Stimulated activated CD4-positive, alpha-beta T cell treated with anti-CD3 and anti-CD28 coated beads, Interleukin-2, amount 100 ng/mL, for 4 hours (primary cell): ENCODE results near the gene SAGE1.
"Not testable (repeated sequence)": the region's sequence is repeated elsewhere in the genome, so short reads cannot be mapped to it uniquely, and the experiment has no call there.

Source experiments
- DNase-seq: peaks from one replicate; pipeline ENCODE4 v3.0.0-alpha.2; 2020; ENCODE audit warnings: low read depth

Gene SAGE1

GRCh38 chrX:135893294-135893817 lies at the start of gene SAGE1, which contains the start of gene CT45A10:
Gene SAGE1 (plus strand): TSS chrX:135893716. CDS start chrX:135896243, 2,527 bp downstream.
Gene CT45A10 (minus strand): TSS chrX:135893444. CDS start chrX:135885344, 8,100 bp downstream.
- DNase-seq, result no peak

- DNase-seq, result not testable (repeated sequence)
These were observed 39.1 kb upstream of the SAGE1 start, which contains the start of gene CT45A8 for GRCh38 chrX:135854438-135854837. Gene CT45A8 (minus strand): TSS chrX:135854538. CDS start chrX:135850783, 3,755 bp downstream.

DNA sequence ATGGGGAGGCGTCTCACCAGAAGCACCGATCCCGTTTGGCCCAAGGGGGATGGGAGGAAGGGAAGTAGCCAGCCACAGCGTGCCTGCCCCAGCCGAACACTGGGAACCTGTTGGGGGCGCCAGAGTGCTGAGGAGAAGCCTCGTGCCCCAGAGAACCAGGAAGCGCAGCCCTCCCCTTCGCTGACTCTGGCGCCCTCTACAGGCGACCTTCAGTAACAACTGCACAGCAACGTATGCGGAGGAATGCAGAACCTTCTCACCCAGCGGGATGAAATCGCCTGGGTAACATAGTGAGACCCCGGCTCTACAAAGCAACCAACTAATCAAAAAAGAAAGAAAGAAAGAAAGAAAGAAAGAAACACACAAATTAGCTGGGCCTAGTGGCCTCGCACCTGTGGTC lies 21.8 kb upstream of the SAGE1 start, which contains the start of gene CT45A9:
Gene CT45A9, minus strand, starts transcription at position 101 of the 400 bp plus-strand sequence. CDS start 3,751 bp downstream, outside the sequence.
- DNase-seq, result not testable (repeated sequence)

DNA sequence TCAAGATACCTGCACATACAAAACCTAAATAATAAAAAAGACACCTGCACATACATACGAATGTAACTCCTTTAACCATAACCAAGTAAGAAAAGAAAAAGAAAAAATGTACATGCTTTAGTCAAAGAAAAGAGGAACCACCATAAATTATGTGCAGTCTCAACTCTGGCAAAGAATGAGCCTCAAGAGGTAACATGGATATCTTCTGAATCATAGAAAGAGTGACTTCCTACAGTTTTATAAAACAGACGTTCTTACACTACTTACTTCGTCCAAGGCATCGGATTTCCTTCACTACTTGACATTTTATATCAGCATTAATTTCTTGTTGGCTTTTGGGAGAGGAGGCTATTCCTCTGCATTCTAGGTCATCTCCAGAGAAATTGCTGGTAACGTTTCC lies 10.8 kb upstream of the SAGE1 start:
- DNase-seq, result not testable (repeated sequence)

DNA sequence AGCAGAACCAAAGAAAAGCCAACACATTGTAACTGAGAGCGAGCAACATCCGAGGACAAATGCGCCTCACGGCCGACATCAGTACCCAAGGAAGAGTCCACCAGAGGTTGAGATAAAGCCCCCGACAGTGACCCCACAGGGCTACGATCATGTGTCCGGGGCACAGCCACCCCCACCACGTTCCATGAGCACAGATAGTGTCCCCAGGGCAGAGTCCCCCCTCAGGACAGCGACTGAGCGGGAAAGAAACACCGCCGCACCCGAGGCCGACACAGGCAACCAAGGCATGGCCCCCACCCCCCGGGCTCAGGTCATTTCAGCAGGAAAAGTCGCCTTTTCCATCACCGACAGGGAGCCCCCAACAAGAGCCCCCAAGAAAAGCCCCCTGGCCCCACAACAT lies 5.3 kb upstream of the SAGE1 start:
- DNase-seq, result not testable (repeated sequence)

DNA sequence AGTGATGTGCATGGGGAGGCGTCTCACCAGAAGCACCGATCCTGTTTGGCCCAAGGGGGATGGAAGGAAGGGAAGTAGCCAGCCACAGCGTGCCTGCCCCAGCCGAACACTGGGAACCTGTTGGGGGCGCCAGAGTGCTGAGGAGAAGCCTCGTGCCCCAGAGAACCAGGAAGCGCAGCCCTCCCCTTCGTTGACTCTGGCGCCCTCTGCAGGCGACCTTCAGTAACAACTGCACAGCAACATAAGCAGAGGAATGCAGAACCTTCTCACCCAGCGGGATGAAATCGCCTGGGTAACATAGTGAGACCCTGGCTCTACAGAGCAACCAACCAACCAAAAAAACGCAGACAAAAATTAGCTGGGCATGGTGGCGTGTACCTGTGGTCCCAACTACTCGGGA lies 4.5 kb upstream of the SAGE1 start:
- DNase-seq, result not testable (repeated sequence)

DNA sequence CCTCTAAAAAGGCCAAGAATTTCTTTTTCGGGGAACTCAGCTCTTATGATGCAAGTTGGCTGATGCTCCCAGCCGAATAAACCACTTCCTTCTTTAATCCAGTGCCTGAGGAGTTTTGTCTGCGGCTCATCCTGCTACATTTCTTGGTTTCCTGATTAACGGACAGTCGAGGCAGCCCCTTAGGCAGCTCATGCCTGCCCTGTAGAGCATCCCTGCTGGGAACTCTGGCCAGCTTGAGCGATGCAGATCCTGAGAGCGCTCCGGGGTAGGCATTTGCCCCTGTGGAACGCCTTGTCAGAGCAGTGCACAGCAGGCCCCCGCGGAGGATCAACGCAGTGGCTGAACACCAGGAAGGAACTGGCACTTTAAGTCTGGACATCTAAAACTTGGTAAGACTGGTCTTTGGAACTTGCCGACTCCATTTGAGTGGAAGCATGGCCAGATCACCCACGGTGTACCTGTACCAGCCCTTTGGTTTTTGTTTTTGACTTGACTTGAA lies 3.4 kb upstream of the SAGE1 start:
- DNase-seq, result no peak

GRCh38 chrX:135892781-135893180 lies 735 bp upstream of the SAGE1 start:
- no peak for DNase-seq

DNA sequence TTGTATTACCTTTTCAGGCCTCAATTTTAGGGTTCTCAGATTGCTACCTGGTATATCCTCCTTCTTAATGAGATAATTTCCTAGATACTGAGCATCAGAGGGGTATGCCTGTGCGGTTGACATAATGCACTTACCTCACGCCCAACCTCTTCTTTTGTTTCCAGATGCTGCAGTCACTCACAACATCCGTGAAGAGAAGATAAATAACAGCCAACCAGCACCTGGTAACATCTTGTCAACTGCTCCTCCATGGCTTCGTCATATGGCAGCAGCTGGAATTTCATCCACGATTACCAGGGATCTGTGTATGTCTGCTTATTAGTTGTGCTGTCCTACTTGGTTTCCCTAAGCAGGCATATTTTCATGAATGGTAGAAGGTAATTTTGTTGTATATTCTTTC lies 16.7 kb downstream of the SAGE1 start:
- DNase-seq, result no peak

DNA sequence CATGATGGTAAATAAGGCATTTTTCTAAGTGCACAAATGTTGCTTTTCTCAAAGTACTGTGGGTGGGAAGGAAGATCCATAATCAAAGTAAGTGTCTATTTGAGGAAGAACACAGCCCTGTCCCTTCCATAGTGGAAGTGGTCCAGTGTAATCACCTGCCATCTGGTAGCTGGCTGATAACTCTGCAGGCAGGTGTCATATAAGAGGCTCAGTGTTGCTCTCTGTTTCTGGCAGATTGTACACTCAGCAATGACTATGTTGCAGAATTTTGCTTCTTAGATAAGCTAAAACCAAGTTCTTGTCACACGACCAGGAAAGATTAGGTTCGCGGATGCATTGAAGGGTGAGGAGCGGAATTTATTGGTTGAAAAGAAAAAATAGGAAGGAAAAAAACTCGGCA lies 20.9 kb downstream of the SAGE1 start:
- no peak for DNase-seq

DNA sequence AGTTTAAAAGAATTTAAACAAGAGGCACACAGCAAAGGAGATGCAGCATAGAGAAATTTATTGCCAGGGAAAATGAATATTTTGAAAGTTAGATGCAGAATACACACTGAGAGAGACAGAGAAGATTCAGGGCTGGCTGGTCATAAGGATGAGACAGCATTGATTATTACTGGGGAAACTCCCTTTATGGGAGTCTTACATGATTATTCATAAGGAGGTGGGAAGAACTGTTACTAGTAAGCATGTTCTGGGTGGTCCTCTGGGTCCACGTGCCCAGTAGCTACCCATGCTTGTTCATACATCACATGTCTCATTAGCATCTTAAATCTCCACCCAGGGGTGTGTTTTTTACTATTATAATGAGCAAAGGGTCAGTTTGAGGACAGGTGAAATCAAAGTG lies 27.0 kb downstream of the SAGE1 start:
- DNase-seq, result not testable (repeated sequence)

- no peak for DNase-seq
These were observed 29.8 kb downstream of the SAGE1 start for GRCh38 chrX:135923353-135923752.

- no peak for DNase-seq
These were observed 34.4 kb downstream of the SAGE1 start for GRCh38 chrX:135927897-135928296.

DNA sequence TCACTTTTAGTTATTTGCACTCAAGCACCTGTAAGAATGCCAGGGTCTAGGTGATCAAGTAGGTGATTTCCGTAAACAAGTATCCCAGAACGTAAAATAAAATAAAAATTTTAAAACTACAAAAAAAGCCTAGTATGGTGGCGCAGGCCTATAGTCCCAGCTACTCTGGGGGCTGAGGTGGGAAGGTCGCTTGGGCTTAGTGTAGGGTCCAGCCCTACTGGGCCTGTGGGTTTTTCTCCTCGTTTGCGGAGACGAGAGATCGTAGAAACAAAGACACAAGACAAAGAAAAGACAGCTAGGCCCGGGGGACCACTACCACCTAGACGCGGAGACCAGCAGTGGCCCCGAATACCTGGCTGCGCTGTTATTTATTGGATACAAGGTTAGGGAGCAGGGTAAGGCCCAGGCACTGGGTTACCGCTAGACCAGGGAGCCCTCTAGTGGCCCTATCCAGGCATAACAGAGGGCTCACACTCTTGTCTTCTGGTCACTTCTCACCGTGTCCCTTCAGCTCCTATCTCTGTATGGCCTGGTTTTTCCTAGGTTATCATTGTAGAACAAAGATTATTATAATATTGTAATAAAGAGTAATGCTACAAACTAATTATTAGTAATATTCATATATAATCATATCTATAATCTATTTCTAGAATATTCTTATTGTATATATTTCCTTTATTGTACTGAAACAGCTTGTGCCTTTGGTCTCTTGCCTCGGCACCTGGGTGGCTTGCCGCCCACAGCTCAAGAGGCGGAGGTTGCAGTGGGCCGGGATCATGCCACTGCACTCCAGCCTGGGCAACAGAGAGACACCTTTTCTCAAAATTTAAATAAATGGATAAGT lies 38.4 kb downstream of the SAGE1 start:
- peak; percentile 13 for DNase-seq

- DNase-seq, result no peak
These were observed 51.0 kb downstream of the SAGE1 start for GRCh38 chrX:135944486-135944885.

GRCh38 chrX:135951291-135951690 lies 57.8 kb downstream of the SAGE1 start:
- no peak for DNase-seq
